Measurements from ENCODE around the gene CD83.
"Not testable (repeated sequence)": the region's sequence is repeated elsewhere in the genome, so short reads cannot be mapped to it uniquely, and the experiment has no call there.

CD83 gene, protein sequence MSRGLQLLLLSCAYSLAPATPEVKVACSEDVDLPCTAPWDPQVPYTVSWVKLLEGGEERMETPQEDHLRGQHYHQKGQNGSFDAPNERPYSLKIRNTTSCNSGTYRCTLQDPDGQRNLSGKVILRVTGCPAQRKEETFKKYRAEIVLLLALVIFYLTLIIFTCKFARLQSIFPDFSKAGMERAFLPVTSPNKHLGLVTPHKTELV

DNA sequence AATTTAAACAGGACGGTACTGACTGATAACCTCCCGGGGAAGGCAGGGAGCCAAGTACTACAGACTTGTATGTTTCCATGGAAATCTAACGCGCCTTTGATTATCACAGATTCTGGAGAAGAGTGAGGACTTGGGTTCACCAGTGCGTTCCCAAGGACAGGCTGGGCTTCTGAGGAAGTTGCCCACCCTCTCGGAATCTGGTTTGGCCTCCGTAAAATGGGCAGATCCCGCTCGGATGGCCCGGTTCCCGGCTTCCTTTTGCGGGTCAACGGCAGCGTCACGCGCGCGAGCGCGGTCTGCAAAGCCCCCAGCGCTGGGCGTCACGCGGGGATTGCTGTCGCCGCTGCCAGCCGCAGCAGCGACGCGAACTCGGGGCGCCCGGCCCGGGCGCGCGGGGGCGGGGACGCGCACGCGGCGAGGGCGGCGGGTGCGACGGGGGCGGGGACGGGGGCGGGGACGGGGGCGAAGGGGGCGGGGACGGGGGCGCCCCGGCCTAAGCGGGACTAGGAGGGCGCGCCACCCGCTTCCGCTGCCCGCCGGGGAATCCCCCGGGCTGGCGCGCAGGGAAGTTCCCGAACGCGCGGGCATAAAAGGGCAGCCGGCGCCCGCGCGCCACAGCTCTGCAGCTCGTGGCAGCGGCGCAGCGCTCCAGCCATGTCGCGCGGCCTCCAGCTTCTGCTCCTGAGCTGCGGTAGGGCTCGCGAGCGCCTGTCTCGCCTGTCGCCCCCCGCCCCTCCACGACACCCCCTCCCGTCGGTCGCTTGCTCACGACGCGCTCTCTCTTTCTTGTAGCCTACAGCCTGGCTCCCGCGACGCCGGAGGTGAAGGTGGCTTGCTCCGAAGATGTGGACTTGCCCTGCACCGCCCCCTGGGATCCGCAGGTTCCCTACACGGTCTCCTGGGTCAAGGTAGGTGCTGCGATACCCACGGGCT is at the start of gene CD83:
TSS of gene CD83 (plus strand) at position 615 of the 933 bp plus-strand sequence. CDS start at position 655, 40 bp downstream.
- DNase-seq (ENCODE audit: low read depth in 1 of 2, low spot score in 1 of 2) = peak; percentile 75 to 82

DNA sequence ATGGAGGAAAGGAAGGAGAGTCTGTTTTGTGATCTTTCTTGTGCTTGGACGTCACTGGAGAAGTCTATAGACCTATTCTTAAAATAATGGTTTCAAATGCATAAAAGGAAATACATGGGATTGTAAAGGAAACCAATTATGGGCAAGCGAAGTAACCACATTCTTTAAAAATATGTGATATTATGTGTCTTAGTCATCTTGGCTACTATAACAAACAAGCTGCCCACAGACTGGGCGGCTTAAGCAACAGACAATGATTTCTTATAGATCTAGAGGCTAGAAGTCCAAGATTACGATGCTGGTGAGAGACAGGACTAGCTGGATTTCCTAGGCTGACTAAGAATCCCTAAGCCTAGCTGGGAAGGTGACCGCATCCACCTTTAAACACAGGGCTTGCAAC is 49.4 kb upstream of the CD83 start:
- no peak for DNase-seq (ENCODE audit: low read depth in 1 of 2, low spot score in 1 of 2)

DNA sequence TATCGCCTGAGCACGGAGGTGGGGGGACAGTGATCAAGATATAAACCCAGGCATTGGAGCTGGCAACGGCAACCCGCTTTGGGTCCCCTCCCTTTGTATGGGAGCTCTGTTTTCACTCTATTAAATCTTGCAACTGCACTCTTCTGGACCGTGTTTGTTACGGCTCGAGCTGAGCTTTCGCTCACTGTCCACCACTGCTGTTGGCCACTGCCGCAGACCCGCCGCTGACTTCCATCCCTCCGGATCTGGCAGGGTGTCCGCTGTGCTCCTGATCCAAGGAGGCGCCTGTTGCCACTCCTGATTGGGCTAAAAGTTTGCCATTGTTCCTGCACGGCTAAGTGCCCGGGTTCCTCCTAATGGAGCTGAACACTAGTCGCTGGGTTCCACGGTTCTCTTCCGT is 48.9 kb upstream of the CD83 start:
- DNase-seq (ENCODE audit: low read depth in 1 of 2, low spot score in 1 of 2) = no peak

DNA sequence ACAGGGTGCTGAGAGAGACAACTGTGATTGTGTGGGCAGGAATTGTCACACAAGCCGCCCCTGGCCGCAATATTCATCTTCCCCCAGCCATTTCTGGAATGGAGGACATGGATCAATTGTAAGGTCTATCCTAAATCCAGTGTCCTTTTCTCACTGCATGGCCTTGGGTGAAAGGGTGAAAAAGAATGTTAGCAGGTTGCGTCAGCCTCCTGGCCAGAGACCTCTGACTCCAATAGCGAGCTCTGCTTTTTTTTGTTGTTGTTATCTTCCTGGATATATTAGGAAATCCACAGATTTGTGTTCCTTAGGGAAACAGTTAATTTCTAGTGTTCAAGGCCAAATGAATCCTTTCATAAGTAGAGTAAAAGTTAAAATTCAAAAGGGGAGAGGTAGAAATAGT is 47.1 kb upstream of the CD83 start:
- DNase-seq (ENCODE audit: low read depth in 1 of 2, low spot score in 1 of 2) = no peak

DNA sequence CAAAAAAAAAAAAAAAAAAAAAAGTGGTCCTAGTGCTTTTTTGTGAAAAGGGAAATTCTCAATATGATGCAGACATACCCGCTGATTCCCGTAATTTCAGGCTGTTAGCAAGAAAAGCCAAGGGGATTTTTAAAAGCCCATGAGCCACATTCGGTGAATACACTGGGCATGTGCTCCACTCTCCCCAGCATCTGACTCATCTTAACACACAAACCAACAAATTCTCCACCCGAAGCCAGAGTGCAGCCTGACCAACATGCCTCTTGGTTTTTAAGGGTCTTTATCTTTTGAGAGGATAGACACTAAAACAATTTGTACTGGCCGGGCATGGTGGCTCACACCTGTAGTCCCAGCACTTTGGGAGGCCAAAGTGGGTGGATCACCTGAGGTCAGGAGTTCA is 45.5 kb upstream of the CD83 start:
- DNase-seq (ENCODE audit: low read depth in 1 of 2, low spot score in 1 of 2) = no peak

DNA sequence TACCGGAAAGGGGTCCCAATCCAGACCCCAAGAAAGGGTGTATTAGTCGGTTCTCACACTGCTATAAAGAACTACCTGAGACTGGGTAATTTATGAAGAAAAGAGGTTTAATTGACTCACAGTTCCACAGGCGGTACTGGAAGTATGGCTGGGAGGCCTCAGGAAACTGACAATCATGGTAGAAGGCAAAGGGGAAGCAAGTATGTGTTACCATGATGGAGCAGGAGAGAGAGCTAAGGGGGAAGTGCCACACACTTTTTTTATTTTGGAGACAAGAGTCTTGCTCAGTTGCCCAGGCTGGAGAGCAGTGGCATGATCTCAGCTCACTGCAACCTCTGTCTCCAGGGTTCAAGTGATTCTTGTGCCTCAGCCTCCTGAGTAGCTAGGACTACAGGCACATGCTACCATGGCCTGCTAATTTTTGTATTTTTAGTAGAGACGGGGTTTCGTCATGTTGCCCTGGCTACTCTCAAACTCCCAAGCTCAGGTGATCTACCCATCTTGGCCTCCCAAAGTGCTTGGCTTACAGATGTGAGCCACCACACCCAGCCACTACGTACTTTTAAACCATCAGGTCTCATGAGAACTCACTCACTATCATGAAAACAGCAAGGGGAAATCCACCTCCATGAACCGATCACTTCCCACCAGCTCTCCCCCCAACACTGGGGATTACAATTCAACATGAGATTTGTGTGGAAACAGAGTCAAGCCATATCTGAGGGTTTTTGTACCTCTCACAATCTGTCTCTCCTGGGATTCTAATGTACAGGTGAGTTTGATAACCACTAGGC is 43.8 kb upstream of the CD83 start:
- not testable (repeated sequence) for DNase-seq (ENCODE audit: low read depth in 1 of 2, low spot score in 1 of 2)

DNA sequence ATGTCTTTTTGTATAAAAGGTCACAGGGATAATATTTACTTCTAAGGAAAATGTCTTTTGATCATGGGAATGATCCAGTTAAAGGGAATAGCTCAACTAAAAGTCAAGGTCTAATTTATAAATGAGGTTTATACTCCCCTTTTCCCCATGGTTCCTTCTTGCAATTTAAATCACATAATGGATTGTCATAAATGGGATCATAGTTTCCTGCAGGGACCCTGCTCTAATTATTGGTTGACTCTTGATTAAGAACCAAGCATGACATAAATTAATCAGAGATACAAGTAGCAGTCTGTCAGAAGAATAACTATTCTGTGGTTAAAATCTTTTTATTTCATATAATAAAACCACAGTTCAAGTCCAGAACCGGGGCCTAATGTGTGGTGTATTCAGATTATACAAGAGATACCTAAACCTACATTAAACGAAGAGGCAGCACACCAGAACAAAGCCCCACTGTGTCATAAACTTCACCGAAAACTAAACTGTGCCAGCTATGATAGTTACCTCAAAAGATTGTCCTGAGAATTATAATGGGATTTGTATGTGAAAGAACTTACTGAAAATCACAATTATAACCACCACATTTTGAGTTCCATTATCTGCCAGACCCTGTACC is 43.0 kb upstream of the CD83 start:
- DNase-seq (ENCODE audit: low read depth in 1 of 2, low spot score in 1 of 2) = no peak

DNA sequence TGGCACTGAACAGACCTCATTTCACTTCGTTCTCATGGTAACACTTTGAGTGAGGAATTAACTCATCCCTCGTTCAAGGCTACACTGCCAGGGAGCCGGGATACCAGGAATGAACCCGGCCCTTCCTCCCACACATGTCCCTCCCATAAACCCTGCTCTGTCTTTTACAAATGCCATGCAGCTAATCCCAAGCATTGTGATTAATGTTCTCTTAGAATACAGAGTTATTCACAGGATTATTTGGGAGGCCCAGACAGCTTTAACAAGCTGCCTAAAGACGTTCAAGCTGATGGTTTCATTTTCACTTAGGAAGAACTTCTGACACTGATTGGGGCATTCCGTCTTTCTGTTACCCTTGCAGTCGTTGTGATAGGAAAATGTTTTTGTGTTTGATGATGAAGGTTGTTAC is 42.5 kb upstream of the CD83 start:
- no peak for DNase-seq (ENCODE audit: low read depth in 1 of 2, low spot score in 1 of 2)

DNA sequence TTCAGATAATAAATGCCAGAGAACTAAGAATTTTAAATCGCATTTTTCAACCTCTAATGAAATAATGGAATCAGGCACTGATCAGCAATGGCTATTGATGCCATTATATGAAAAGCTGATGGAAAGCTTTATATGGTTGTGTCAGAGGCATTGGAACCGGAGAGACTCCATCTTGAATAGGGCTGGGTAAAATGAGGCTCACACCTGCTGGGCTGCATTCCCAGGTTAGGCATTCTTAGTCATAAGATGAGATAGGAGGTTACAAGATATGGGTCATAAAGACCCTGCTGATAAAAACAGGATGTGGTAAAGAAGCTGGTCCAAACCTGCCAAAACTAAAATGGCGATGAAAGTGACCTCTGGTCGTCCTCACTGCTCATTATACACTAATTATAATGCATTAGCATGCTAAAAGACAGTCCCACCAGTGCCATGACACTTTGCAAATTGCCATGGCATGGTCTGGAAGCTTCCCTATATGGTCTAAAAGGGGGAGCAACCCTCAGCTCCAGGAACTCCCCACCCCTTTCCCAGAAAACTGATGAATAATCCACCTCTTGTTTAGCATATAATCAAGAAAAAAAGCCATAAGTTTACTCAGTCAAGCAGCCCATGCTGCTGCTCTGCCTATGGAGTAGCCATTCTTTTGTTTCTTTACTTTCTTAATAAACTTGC is 40.2 kb upstream of the CD83 start:
- no peak for DNase-seq (ENCODE audit: low read depth in 1 of 2, low spot score in 1 of 2)

DNA sequence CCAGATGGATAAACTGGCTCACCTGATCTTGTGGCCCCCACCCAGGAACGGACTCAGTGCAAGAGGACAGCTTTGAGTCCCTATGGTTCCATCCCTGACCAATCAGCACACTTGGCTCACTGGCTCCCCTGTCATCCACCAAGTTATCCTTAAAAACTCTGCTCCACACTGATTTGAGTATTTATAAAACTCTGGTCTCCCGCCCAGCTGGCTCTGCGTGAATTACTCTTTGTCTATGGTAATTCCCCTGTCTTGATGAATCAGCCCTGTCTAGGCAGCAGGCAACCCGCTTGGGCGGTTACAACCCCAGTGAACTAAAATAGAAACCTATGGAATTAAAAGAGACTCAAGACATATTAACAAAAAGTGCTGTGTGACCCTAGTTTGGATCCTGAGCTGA is 38.1 kb upstream of the CD83 start:
- DNase-seq (ENCODE audit: low read depth in 1 of 2, low spot score in 1 of 2) = peak in 1 of 2 donors; percentile 5

DNA sequence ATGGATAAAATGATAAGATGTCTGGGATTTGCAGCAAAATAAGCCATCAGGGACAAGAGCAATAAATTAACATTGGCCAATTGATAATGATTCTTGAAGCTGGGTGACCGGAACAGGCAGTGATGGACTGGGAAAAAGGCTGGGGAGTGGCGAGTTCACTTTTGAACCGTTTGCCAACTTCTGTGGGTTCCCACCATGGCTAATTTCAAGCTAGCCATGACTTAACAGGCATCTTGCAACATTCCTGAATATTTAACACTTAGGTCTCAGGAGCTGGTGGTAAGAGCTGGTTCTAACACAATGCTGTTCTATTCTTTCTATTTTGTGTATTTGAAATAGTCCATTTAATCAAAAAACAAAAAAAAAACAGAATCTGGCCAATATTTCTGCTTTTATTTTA is 37.6 kb upstream of the CD83 start:
- DNase-seq (ENCODE audit: low read depth in 1 of 2, low spot score in 1 of 2) = no peak

DNA sequence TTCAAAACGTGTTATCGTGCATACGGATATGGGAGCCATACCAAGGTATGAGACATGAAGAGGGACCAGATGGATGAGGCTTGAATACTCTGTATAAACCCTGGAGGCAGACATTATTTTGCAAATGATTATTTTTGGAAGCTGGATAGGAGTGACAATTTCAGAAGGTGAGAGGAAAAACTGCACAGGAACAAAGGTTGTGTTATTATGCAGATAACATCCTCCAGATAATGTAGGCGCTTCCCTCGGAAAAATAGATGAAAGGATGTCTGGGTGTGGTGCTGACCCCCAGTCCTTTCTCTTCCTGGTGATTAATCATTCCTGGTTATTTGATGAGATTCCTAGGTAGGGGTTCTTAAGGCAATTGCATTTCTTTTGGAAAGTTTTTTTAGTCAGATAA is 36.4 kb upstream of the CD83 start:
- DNase-seq (ENCODE audit: low read depth in 1 of 2, low spot score in 1 of 2) = no peak

DNA sequence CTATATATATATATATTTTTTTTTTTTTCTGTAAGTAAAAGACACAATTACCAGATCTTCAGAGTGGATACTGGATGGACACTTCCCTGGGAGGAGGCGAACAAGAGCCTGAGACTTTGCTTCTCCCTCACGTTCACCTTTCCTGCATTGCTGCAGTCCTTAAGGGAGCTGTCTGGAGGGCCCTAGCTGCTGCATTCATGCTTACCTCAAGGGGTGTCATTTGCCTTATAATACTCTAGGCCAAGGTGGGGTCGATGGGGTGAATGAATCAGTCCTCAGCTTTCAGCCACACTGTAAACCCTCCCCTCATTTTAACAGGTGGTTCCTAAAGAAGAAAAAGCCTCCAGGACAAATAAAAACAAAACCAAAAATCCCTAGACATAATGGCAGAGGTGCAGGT is 34.8 kb upstream of the CD83 start:
- no peak for DNase-seq (ENCODE audit: low read depth in 1 of 2, low spot score in 1 of 2)

DNA sequence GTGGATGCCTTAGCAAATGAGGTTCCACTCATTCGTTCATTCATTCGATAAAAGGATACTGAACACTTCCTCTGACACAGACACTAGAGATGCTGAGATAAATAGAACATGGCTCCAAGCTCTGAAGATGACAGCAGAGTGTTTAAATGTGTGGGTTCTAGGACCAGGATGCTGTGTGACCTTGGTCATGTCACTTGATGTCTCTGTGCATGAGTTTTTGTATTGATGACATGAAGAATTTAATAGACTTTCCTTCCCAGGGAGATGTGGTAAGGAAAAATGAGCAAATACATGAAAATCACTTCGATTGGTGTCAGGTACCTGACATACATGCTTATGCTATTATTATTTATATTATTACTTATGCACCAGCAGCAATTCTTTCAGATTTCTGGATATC is 34.3 kb upstream of the CD83 start:
- no peak for DNase-seq (ENCODE audit: low read depth in 1 of 2, low spot score in 1 of 2)

DNA sequence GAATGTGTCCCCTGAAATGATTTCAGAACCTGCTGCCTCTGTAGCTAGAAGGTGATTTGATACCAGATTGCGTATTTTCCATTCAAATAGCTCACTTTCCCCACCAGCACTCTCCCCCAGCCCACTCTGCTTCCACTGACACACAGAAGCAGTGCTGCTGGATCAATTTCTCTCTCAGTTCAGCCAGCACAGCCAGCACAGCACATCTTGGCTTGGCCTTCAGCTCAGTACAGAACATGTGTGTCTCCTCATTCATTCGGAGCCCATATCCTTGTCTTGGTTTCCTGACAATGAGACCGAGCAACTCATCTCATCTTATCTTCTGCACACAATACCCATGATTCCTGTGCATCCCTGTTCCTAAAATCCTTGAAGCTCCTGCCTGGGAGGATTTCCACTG is 33.8 kb upstream of the CD83 start:
- DNase-seq (ENCODE audit: low read depth in 1 of 2, low spot score in 1 of 2) = no peak

DNA sequence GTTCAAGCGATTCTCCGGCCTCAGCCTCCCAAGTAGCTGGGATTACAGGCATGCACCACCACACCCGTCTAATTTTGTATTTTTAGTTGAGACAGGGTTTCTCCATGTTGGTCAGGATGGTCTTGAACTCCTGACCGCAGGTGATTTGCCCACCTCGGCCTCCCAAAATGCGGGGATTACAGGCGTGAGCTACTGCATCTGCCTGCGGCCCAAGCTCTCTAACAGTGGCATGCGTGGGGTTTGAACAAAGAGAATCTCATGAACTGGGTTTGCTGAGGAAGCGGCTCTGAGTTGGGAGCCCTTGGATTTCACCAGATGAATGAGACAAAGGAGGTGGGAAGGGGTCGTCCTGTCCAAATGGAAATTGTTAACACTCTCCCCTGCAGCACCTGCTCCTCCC is 33.2 kb upstream of the CD83 start:
- no peak for DNase-seq (ENCODE audit: low read depth in 1 of 2, low spot score in 1 of 2)

DNA sequence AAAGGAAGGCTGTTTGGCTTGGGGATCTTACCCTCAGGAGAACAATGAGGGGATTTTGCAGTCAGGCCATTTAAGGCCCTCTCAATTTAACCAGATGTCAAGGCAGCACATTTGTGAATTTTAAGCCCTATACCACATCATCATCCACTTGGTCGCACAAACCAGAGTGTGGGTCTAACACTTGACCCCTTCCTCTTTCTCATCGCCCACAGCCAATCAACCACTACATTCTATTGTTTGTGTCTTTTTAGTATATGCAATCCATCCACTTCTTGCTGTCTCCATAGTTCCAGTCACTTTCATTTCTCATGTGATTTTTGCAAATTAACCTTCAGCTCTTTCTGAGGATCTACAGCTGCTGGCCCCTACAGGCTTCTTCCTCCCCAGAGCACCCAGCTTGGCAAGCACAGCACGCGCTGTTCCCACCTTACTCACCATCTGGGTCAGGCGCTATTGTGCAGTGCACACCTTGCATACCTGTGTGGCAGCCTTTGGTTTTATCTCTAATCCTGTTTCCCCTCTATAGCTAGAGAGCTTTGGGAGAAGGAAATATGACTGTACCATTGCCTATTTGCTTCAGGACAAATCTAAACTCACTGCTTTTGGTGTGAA is 32.3 kb upstream of the CD83 start:
- no peak for DNase-seq (ENCODE audit: low read depth in 1 of 2, low spot score in 1 of 2)

DNA sequence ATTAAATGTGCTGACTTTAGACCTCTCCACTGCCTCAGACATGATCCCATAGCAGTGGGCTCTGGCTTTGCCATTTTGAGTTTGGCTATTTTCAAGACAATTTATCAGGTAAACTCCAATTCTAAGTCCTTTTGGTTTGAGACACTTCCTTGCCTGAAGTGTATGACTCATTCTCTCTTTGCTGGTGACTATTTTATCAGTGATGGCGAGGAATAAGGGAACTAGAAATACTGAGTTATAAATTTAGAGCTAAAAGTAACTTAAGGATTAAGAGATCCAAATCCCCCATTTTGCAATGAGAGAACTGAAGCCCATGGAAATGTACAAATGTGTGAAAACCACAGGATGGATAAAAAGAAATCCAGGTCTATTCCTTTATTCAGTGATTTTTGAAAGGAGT is 30.9 kb upstream of the CD83 start:
- no peak for DNase-seq (ENCODE audit: low read depth in 1 of 2, low spot score in 1 of 2)

DNA sequence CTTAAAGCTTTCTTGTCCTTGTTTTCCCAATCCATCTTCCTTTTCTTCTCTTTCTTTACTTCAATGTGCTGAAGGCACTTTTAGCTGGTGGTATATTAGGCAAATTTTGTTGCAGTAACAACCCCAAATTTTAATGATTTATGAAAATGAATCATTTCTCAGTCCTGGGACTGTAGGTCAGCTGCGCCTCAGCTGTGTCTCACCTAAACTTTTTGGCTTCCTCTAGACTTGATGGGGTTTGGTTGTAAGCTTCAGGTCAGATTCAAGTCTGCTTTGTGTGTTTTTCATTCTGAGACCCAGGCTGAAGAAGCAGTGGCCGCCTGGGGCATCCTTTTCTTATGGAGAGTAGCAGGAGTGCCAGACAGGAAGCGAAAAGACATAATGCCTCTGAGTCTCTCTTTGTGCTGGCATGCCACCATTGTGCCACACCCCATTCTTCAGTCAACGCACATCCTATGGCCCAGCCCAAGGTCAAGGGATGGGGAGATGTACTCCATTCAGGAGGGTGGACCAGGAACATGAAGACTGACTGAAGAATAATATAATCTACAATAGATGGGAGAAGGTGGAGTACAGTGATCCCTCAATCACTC is 28.9 kb upstream of the CD83 start:
- no peak for DNase-seq (ENCODE audit: low read depth in 1 of 2, low spot score in 1 of 2)

DNA sequence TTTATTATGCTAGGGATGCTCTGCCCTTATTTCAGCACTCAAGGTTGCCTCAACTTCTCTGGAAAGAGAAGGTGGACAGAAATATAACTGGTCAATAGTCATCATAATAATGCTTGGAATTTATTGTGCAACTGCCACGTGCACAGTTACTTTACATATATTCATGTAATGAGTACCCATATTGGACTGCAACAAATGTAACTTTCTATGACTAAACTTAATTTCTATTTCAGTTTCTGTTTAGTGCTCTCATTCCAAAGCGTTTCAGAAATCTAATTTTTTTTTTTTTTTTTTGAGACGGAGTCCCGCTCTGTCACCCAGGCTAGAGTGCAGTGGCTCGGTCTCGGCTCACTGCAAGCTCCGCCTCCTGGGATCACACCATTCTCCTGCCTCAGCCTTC is 28.3 kb upstream of the CD83 start:
- DNase-seq (ENCODE audit: low read depth in 1 of 2, low spot score in 1 of 2) = no peak
